SK-N-MC (cell line): Measurements from ENCODE around the gene PKNOX2.

Source experiments
- FOXP2 ChIP-seq: optimal IDR thresholded peaks from 2 replicates; pipeline ENCODE3; 2011; ENCODE audit warnings: mild to moderate bottlenecking, moderate library complexity; ENCODE audit not compliant: insufficient read depth; ENCODE audit errors: extremely low read length, control extremely low read depth
- POLR2AphosphoS5 ChIP-seq: IDR thresholded peaks from 2 replicates; pipeline ENCODE4 v1.6.1; 2012; ENCODE audit warnings: mild to moderate bottlenecking, low read depth, low read length, borderline replicate concordance

- TF ChIP-seq FOXP2 (no peak), POLR2AphosphoS5 (no peak)
Observed at GRCh38 chr11:125333354-125334073, 169.0 kb downstream of the PKNOX2 start.
